ENCODE results near the gene SERPINA12. TPM values are rescaled to one million over a fixed set of nuclear protein-coding genes. Genes with fewer than 3 reads are reported as not detected.
"Not testable (repeated sequence)": the region's sequence is repeated elsewhere in the genome, so short reads cannot be mapped to it uniquely, and the experiment has no call there.

SERPINA12 gene
- total and polyA plus RNA-seq, 10 of the 15 experiments (the other 5 are each of a cell fraction or from before 2014, with no cell fraction given), result not detected

DNA sequence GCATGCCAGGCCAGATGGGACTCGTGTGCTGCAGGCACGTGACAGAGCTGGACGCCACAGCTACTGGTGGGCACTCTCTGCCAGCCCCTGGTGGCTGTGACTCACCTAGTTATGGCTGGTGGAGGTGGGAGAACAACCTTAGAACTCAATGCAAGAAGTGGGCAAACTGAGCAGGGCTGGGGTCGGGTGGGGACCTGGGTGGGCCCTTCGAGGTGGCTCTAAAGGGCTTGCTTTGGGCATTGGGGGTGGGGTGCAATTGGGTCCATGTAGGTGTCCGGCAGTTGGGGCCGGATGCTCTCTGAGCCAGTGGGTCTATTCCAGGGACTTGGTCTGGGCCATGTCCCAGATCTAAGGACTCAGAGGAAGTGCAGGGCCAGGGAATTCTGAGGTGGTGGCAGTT lies 5.1 kb upstream of the SERPINA12 start (continued):
- TF ChIP-seq REST (IDR thresholded peaks at IDR 0.05; ENCODE audit: low read depth, low read length), result no peak
- no peak for TF ChIP-seq STAT3 (IDR thresholded peaks at IDR 0.05; ENCODE audit: low read depth, low read length)
- TF ChIP-seq, protein P1, sequence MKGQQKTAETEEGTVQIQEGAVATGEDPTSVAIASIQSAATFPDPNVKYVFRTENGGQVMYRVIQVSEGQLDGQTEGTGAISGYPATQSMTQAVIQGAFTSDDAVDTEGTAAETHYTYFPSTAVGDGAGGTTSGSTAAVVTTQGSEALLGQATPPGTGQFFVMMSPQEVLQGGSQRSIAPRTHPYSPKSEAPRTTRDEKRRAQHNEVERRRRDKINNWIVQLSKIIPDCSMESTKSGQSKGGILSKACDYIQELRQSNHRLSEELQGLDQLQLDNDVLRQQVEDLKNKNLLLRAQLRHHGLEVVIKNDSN (IDR thresholded peaks at IDR 0.05; ENCODE audit: borderline replicate concordance, extremely low read length, insufficient read depth, low read depth, low read length), result no peak
- TF ChIP-seq ZZZ3 (IDR thresholded peaks at IDR 0.05; ENCODE audit: control insufficient read depth, insufficient read length, low read depth), result no peak
- TF ChIP-seq TBL1XR1 (IDR thresholded peaks at IDR 0.05; ENCODE audit: low read depth, low read length), result no peak
- TF ChIP-seq NKRF (conservative IDR thresholded peaks at IDR 0.05), result no peak
- no peak for TF ChIP-seq ZSCAN29 (IDR thresholded peaks at IDR 0.05)
- TF ChIP-seq, protein P2, sequence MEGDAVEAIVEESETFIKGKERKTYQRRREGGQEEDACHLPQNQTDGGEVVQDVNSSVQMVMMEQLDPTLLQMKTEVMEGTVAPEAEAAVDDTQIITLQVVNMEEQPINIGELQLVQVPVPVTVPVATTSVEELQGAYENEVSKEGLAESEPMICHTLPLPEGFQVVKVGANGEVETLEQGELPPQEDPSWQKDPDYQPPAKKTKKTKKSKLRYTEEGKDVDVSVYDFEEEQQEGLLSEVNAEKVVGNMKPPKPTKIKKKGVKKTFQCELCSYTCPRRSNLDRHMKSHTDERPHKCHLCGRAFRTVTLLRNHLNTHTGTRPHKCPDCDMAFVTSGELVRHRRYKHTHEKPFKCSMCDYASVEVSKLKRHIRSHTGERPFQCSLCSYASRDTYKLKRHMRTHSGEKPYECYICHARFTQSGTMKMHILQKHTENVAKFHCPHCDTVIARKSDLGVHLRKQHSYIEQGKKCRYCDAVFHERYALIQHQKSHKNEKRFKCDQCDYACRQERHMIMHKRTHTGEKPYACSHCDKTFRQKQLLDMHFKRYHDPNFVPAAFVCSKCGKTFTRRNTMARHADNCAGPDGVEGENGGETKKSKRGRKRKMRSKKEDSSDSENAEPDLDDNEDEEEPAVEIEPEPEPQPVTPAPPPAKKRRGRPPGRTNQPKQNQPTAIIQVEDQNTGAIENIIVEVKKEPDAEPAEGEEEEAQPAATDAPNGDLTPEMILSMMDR (IDR thresholded peaks at IDR 0.05 in 2 of 3, conservative IDR thresholded peaks at IDR 0.05 in 1 of 3; ENCODE audit: control insufficient read depth in 2 of 3, extremely low read depth in 1 of 3, insufficient read depth in 1 of 3, low read depth in 3 of 3, low read length in 3 of 3), result no peak
- no peak for TF ChIP-seq IRF4 (IDR thresholded peaks at IDR 0.05; ENCODE audit: low read depth, low read length)
- no peak for TF ChIP-seq SIN3A (IDR thresholded peaks at IDR 0.05; ENCODE audit: low read depth, low read length)
- TF ChIP-seq, protein P3, sequence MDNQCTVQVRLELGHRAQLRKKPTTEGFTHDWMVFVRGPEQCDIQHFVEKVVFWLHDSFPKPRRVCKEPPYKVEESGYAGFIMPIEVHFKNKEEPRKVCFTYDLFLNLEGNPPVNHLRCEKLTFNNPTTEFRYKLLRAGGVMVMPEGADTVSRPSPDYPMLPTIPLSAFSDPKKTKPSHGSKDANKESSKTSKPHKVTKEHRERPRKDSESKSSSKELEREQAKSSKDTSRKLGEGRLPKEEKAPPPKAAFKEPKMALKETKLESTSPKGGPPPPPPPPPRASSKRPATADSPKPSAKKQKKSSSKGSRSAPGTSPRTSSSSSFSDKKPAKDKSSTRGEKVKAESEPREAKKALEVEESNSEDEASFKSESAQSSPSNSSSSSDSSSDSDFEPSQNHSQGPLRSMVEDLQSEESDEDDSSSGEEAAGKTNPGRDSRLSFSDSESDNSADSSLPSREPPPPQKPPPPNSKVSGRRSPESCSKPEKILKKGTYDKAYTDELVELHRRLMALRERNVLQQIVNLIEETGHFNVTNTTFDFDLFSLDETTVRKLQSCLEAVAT (IDR thresholded peaks at IDR 0.05), result no peak
- TF ChIP-seq SREBF2 (IDR thresholded peaks at IDR 0.05; ENCODE audit: low read length), result no peak

GRCh38 chr14:94510481-94510880 lies 1.2 kb upstream of the SERPINA12 start:
- FAIRE-seq; H3K36me3 ChIP-seq (ENCODE audit: control insufficient read depth in 2 of 2, insufficient read depth in 2 of 2, low read length in 1 of 2); H3K27me3 ChIP-seq (replicated peaks in 1 of 2; ENCODE audit: control insufficient read depth in 2 of 2, insufficient read depth in 2 of 2, low read length in 1 of 2); H3K4me3 ChIP-seq; BruUV-seq (replicated peaks); CTCF ChIA-PET; H3K4me2 ChIP-seq (ENCODE audit: control insufficient read depth, insufficient read depth); H3K9me3 ChIP-seq (replicated peaks; ENCODE audit: control insufficient read depth, insufficient read depth, low read length); H3K9ac ChIP-seq (ENCODE audit: control insufficient read depth, insufficient read depth, low read length); in situ Hi-C loops (cut with MboI); H2AFZ ChIP-seq (ENCODE audit: control insufficient read depth, low read depth, low read length); SMC1A ChIA-PET (ENCODE audit: uncharacterized antibody, unreplicated experiment); RAD21 ChIA-PET (ENCODE audit: unreplicated experiment); ATAC-seq; H4K20me1 ChIP-seq (ENCODE audit: control insufficient read depth, insufficient read depth); H3K4me1 ChIP-seq (ENCODE audit: control insufficient read depth, insufficient read depth, low read length); DNase-seq (ENCODE audit: low read depth, low spot score); POLR2A ChIA-PET; H3K27ac ChIP-seq (ENCODE audit: control insufficient read depth, insufficient read depth); intact Hi-C loops (cut with micrococcal nuclease; ENCODE audit: unreplicated experiment); H3K79me2 ChIP-seq (ENCODE audit: control insufficient read depth, insufficient read depth, low read length): not testable (repeated sequence)
- WGBS (ENCODE audit: insufficient coverage, insufficient replicate concordance, low lambda C conversion rate, missing lambda C conversion rate), result 13% methylated on average over 2 of the region's 2 CpGs

All from GM12878 (cell line).